HG02840 (cell line): ENCODE measurements around the gene ABI3BP.

ENCODE experiments used
- ATAC-seq: cut with Tn5 transposase; IDR thresholded peaks from one replicate; pipeline ENCODE4 v1.9.1; 2021; ENCODE audit warnings: mild to moderate bottlenecking, moderate library complexity, moderate number of reproducible peaks; ENCODE audit not compliant: unreplicated experiment, low FRiP score

ABI3BP gene

DNA sequence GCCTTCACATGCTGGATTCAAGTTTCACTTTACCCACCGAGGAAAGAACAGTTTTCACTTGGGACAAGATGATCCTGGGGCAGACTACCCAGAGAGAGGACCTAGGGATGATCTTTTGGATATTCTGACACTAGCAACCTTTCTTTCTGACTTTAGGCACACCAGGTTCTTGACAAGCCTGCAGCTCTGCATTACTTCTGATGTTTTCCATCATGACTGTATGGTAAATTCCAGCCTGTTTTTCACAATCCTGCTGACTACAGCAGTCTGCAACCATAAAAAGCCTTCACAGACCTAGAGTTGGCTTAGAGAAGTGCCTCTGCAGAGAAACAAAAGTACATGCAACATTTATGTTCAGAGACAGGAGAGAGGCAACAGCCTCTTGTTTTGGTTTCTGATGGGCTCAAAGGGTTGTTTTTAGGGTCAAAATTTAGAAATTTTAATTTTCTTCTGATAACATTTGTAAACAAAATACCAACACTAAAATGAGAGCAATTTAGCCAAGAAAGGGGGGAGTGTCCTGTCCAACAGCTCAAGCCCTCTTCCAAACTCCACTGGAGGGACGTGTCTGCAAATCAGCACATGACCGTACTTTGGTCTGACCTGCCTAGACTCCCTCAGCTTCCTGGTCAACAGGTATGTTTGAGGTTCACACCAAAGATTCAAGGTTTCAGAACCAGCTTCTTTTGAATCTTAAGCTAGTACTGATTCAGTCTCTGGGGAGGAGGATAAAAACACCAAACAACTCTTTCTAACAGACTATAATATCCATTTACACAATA is 799 bp downstream of the ABI3BP start:
- ATAC-seq, result no peak

DNA sequence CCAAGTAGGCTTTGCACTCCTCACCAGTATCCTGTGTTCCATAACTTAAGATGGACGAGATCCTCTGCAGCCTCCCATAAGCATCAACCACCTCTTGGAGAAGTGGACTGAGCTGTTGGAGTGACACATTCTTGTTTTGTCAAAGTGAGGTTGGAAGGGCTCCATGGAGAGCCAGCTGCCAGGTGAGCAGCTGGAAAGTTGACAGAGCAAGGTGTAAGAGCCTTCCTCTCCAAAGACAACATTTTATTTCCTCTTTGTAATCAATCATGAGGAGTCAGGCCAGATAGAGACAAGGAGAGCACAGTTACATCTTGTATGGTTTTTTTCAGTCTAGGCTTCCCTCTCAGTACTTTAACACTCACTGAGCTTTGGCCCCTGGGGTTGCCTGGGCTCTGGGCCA is 5.1 kb downstream of the ABI3BP start:
- no peak for ATAC-seq

DNA sequence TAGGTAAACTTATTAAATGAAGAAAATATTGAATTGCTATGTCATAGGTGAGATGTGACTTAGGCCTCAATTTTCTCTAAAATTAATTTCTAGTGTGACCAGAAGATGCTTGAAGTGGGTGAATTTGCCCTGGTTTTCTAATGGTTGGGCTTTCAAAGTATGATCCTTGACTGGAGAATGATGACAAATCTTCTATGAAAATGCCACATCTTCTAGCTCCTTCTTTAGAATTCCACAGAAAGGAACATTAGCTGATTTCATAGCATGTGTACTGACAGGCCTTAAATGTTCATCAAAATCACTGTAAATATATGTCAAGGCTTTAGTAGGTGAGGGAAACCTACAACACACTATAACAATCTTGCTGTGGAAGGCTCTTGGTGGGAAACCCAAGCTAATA is 8.9 kb downstream of the ABI3BP start:
- no peak for ATAC-seq

DNA sequence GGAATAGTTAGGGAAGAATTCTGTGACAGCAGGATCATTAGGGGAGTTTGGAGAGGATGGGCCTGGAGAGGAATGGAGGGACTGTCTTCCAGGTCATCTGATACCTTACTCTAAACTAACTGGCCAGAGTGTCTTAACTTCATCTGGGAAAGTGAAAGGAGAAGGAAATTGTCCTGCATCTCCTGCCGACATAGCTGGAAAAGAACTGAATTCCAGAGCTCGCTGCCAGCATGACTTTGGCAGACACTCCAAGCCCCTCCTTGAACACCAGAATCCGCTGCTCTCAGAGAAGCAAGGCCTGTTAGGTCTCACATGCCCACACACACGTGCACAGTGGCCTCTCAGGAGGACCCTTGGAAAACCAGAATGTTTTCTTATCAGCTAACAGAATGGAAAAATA is 10.5 kb downstream of the ABI3BP start:
- ATAC-seq, result no peak

DNA sequence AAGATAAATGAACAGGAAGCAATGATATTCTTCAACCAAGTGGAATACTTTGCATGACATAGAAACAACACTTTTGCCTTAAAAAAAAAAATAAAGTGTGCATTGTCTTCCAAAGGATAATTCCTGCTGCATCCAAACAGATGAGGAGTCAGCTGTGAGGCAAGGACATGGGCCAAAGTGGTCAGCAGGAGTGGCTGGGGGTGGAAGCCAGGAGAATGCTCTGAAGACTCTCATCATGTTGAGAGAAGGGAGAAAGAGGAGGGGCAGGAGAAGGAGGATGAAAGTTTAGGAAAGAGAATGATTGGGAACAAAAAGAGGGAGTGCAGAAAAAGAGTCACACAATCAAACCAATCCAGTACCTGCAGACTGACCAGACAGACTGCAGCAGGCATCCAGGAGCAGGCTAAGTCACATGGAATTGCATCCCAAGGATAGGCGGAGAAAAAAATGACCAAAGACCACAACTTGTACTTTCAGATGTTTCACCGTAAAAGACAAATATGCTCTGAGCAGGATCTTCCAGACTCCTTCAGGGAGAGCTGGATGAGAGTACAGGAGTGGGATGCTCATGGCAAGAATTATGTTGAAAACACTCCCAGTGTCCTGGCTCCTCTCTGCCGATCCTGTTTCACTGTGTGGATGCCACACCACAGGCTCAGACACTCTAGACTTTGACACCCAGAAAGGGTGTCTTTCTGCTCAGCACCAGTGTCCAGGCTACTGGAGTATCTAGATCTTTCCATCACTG is 11.9 kb downstream of the ABI3BP start:
- ATAC-seq, result no peak

DNA sequence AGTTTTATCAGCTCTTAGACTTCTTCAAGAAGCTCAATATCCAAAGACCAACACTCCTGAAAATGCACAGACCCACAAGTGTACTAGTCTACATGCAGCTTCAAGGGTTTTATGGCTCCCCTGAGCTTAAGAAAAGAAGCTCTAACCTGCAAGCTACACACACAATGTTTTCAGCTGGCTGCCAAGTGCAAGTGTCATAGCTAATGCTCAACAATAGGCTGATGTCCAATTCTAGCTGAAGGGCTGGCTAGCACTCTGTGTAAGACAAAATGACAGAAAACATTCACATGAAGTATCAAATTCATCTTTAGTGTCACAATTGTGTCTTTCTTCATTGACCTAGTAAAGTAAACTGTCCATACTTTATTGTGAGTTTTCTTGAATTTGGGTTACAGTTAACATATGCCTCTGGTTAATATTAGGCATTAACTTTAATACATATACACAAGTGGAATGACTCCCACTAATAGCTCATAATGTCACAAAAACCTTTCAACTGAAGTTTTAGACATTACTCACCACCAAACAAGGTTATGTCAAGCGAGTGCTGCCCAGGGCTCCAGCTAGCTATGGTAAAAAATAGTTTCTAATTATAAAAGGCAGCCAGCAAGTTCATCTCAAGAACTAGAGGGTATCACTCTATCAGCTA is 15.1 kb downstream of the ABI3BP start:
- no peak for ATAC-seq

DNA sequence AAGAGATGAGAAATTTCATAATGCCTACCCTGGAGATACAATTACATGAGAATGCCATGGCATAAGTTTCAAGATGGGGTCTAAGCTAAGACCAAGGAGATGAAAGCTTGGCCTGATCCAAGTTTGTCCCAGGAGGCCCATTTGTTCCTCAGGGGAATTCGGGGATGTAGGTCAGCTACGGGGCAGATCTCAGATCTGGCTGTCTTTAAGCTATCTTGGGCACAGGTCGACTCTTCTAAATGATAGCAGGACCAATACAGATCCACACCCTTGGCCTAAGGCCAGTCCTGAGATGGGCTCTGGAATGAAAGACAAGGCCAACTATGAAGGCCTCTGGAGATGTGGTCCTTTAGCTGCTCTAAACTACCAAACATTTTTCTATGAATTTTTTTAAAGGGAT is 16.6 kb downstream of the ABI3BP start:
- no peak for ATAC-seq

DNA sequence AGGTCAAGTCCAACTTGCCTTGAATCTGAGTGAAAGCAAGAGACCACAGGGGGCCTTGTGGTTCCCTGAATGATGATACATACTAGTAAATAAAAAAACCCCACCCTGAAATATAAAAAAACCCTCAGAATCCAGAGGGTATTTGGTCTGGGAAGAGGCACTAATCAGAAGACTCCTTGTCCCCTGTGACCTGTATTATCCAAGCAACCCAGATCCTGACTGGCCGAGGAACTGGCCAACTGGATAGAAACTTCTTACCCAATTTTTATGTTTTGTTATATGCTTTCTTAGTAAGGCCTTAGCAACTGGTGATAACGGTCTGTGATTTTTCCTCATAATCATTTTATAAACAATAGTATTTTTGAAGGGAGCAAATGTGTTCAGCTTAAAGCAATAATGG is 17.5 kb downstream of the ABI3BP start:
- ATAC-seq, result no peak

DNA sequence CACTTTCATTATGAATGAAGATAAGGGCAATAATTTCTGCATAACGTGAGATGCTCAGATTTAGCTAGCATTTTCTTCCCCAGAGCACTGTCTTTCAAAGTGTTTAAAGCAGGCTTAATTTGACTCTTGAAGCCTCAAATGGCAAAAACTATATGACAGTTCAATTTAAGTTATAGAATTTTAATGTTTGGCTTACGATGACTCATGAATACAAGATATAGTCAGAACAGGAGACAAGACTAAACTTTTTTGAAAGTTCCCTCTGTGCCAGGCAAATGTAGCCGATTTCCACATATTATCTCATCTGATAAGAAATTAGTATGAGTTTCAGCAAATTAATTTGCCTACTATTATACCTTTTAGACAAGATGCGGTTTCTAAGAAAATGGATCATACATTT is 19.6 kb downstream of the ABI3BP start:
- no peak for ATAC-seq

DNA sequence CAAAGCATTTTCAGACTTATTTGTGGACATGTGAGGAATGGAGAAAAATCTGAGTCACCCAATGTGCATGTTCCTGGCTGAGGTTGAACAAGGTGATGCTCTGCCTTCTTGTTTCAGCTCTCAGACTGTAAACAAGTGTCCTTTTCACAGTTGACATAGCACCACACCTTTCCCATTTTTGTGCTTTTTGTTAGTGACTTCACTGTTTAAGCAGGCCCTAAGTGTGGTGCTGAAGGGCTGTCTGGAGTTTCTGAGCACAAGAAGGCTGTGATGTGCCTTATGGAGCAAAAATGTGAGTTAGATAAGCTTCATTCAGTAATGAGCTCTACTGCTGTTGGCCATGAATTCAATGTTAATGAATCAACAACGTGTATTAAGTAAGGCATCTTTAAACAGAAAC is 20.4 kb downstream of the ABI3BP start:
- ATAC-seq, result no peak

DNA sequence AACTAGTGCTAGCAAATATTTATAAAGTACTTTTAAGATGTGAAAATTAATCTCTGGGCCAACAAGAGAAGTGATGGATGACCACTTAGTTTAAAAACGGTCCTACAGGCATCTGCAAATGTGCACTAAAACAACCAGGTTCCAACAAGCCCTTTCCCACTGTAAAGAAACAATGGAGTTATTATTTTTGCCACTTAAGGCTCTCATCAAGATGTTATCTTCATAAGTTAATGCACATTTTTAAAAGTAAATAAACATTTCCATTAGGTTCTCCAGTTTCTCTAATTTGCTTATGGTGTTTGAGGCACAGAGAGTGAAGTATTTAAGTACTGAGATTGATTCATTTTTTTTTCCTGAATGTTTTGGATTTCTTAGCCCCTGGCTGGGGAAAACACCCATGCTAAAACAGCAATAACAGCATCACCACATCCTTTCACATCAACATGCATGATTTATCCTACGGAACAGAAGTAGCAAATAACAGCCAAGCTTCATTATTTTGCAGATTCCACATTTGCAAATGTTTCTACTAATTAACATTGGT is 20.8 kb downstream of the ABI3BP start:
- ATAC-seq, result no peak

DNA sequence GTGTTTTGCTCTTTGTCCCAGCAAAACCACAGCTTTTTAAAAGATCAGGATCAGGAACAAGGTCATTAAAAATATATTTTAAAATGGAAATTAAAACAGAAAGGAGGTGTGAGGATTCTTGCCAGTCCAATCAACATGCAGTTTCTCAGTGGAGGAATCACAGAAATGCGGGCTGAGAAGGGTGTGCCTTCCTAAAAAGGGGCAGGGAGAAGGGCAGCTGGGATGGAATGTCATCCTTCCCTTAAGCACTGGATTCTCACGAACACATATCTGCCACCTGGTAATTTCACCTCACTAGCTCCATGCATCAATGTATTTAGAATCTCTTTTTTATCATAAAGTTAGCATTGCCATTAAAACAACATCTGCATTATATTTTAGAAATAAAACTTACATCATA is 21.4 kb downstream of the ABI3BP start:
- ATAC-seq, result no peak

DNA sequence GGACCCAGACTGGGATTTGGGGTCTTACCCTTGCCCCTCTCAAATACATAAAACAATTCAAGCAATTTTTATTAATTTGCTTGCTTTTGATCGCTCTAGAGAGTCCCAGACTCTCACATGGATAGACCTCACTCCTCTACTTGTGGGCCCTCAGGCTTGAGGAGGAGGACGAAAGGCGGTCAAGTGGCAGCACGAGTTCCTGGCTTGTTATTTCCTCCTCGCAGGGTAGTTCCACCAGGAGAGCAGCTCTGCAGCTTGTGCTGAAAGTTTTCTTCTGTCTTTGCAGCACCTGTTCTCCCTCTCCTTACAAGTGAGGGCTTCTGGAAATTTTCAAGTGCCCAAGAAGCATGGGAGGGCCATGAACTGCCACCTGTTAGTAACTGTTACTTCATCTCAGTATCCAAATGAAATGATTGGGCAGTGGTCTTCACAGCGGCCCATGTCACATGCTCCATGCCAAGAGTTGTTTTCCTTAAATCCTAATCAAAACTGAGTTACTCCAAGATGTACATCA is 22.7 kb downstream of the ABI3BP start:
- no peak for ATAC-seq

DNA sequence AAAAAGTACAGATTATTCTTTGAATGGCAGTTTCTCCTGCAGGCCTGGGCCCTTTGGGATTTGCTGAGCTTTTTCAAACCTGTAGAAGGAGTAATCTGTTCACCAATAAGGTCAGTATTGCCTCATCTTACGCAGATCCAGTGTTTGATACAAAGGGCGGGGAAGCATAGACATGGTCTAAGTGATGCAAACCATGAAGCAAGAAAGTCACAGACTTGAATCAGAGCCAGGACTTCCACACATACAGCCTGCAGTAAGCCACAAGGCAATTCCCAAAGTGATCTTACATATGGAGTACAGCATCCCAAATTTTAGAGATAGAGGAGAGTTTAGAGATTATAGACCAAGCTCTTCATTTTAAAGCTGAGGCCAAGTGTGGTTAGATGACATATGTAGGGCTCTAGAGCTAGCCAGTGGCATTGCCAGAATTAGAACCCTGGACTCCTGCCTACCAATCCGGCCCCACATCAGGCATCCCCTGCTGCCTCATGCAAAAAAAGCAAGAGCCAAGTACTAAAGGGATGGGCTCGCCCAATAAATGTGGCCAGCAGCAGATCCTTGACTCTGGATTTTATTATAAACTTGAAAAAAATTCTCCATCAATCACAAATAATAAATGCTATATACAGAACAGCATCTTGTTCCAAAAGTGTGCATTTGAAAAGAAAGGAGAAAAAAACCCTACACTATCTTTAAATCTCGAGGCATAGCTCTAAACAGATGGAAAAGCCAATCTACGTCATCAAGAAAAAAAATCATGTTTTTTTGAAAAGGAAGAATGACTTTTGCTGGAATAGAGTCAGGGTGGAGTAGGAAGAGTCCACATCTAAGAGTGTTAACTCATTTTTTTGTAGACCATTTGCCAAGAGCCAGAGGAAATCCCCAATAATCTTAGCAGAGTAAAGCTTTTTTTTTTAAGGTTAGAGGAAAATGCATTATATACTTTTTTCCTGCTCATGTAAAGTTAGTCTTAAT is 24.0 kb downstream of the ABI3BP start:
- no peak for ATAC-seq

DNA sequence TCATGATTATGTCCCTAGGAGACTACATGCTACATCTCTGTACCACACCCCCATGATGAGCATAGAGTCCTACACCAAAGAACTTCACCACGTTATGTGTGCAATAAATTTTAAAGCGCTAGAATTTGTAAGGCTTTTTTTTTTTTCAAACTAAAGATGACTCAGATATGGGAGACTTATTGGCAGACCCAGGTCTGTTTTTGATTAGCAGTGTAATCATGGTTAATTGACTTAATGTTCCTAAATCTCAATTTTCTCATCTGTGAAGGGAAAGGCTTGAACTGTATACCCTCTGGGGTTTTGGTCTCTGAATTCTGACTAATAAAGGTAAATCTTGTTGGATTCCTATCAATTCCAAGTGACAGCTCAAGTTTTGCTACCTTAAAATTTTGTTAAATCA is 26.4 kb downstream of the ABI3BP start:
- ATAC-seq, result no peak

DNA sequence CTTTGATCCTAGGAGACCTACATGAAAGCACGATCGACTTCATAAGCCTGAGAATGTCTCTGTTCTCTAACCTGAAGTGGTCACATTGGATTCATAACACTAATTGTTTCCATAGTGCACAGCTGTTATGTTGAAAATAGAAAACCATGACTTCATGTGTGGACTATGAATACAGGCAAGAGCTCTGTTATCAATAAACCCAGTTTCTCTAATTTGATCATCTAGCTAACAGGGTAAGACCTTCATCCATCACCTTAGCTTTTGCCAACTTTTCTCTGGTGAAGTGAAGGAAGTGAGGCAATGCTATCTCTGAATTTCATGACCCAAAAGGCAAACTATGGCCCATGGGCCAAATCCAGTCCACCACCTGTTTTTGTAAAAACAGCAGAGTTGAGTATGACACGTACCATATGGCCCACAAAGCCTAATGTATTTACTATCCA is 27.2 kb downstream of the ABI3BP start:
- ATAC-seq, result no peak

DNA sequence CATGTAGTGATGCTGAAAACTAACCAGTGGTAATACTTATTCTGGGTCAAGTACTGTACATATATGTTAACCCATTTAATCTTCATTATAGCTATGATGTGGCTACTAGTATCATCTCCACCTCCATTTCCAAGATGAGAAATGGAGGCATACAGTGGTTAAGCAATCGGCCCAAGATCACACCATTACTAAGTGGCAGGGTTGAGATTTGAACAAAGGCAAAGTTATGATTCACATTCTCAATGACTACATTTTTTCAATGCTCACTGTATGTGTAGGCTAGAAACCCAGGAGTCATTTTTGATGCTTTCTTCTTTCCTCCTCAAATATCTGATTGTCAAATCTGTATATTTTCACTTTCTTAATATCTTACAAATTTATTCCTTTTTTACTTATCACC is 30.2 kb downstream of the ABI3BP start:
- no peak for ATAC-seq

DNA sequence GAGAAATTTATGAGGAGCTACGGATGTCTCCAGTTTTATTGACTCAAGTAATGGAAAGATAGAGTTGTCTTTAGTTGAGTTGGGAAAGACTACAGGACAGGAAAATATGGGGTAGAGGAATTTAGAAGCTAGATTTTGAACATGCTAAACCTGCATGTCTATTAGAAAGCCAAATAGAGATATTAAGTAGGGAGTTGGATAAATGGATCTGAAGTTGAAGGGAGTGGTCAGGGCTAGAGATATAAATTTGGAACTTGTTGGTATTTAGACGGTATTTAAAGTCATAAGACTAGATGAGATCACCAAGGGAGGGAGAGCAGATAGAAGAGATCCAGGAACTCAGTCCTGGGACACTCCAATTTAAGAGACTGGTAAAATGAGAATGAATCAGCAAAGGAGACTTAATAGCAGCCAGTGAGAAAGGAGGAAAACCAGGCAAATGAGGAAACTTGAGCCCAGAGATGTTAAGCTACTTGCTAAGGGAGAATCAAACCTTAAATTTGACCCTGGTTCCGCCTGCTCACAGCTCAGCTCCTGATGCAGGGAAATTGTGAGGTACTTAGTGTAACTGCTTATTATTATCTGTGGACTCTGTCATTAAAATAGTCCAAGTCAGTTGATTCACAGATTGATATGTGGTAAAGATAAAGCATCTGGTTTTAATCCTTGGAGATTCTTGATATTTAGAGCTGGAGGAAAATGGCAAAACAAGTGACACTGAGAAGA is 35.8 kb downstream of the ABI3BP start:
- no peak for ATAC-seq

DNA sequence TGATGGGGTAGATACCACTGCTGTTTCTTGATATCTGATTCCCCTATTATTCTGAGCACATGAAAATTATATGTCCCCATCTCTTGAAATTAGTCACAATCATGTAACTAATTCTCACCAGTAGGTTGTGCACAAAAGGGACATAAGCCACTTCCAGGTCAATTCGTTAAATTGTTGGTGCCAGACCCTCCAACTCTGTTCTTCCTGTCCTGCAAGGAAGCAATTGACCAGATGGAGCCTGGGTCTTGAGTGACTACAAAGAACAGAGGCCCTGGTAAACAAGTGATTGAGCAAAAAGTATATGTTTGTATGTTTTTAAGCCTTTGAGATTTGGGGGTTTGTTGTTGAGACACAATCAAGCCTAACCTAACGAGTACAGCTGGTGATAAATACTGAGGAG is 36.9 kb downstream of the ABI3BP start:
- no peak for ATAC-seq
